ENCODE results near the gene SRRM1. TPM values are rescaled to one million over a fixed set of nuclear protein-coding genes. Genes with fewer than 3 reads are reported as not detected.

SRRM1 gene
- polyA plus RNA-seq, 3 donors, result 55.9 to 106 (median 75.9) TPM

- Histone ChIP-seq H2AFZ (ENCODE audit: insufficient read depth, low read depth, low read length, poor library complexity, severe bottlenecking) (no peak overlapping the region), H3K4me1 (ENCODE audit: control insufficient read depth in 1 of 2, insufficient read depth in 2 of 2, low read length in 2 of 2) (no peaks in the 10 kb centered on the region), H3K27me3 (ENCODE audit: control insufficient read depth in 2 of 2, insufficient read depth in 2 of 2, low read length in 2 of 2) (peaks cover 0 to 9% of the 10 kb centered on the region in 2 donors), H3K79me2 (ENCODE audit: insufficient read depth, low read length) (no peaks in the 10 kb centered on the region), H3K9me3 (replicated peaks in 1 of 2; ENCODE audit: control insufficient read depth in 1 of 2, insufficient read depth in 1 of 2, low read length in 2 of 2) (no peaks in the 10 kb centered on the region), H3K4me3 (replicated peaks in 1 of 3; ENCODE audit: low read depth in 2 of 3, low read length in 3 of 3) (no peak overlapping the region), H4K20me1 (ENCODE audit: insufficient read depth, low read length) (no peaks in the 10 kb centered on the region), H3K36me3 (replicated peaks in 1 of 2; ENCODE audit: control insufficient read depth in 1 of 2, insufficient read depth in 2 of 2, low read length in 2 of 2) (no peaks in the 10 kb centered on the region), H3K9ac (ENCODE audit: insufficient read depth, low read length, poor library complexity, severe bottlenecking) (no peak overlapping the region), H3K27ac (ENCODE audit: low read depth in 1 of 2, low read length in 2 of 2) (no peak overlapping the region), H3K4me2 (replicated peaks; ENCODE audit: extremely low read depth, low read length, poor library complexity, severe bottlenecking) (no peak overlapping the region)
- H3K27me3 Mint-ChIP-seq (ENCODE audit: low read depth in 3 of 3), result peaks cover 5 to 16% (median 14%) of the 10 kb centered on the region in 3 donors
- DNase-seq, result no peak
- TF ChIP-seq CTCF (IDR thresholded peaks at IDR 0.05), result no peak
- no peak overlapping the region for H3K27ac Mint-ChIP-seq
- no peaks in the 10 kb centered on the region for H3K4me1 Mint-ChIP-seq
- H3K4me3 Mint-ChIP-seq, result no peak overlapping the region
- no peaks in the 10 kb centered on the region for H3K36me3 Mint-ChIP-seq
- WGBS (ENCODE audit: insufficient coverage), result 94% methylated on average over 5 of the region's 5 CpGs
- intact Hi-C loops (cut with micrococcal nuclease), result no loop called here
- peaks cover 0 to 3% (median 0%) of the 10 kb centered on the region in 7 donors for H3K9me3 Mint-ChIP-seq
These were observed 23.7 kb upstream of the SRRM1 start for GRCh38 chr1:24619376-24619775.

- no peaks in the 10 kb centered on the region for H3K4me1 Mint-ChIP-seq
- peaks cover 0 to 3% (median under 1%) of the 10 kb centered on the region in 7 donors for H3K9me3 Mint-ChIP-seq
- TF ChIP-seq CTCF (IDR thresholded peaks at IDR 0.05), result no peak
- H3K79me2 ChIP-seq (ENCODE audit: insufficient read depth, low read length), result no peaks in the 10 kb centered on the region
- no peak overlapping the region for H3K9ac ChIP-seq (ENCODE audit: insufficient read depth, low read length, poor library complexity, severe bottlenecking)
- no peaks in the 10 kb centered on the region for H3K36me3 Mint-ChIP-seq
- intact Hi-C loops (cut with micrococcal nuclease), result no loop called here
- H3K4me3 ChIP-seq (replicated peaks in 1 of 3; ENCODE audit: low read depth in 2 of 3, low read length in 3 of 3), result no peak overlapping the region
- no peaks in the 10 kb centered on the region for H4K20me1 ChIP-seq (ENCODE audit: insufficient read depth, low read length)
- no peaks in the 10 kb centered on the region for H3K9me3 ChIP-seq (replicated peaks in 1 of 2; ENCODE audit: control insufficient read depth in 1 of 2, insufficient read depth in 1 of 2, low read length in 2 of 2)
- WGBS (ENCODE audit: insufficient coverage), result 90% methylated on average over 1 of the region's 5 CpGs
- no peak overlapping the region for H2AFZ ChIP-seq (ENCODE audit: insufficient read depth, low read depth, low read length, poor library complexity, severe bottlenecking)
- no peak overlapping the region for H3K27ac ChIP-seq (ENCODE audit: low read depth in 1 of 2, low read length in 2 of 2)
- no peak overlapping the region for H3K4me2 ChIP-seq (replicated peaks; ENCODE audit: extremely low read depth, low read length, poor library complexity, severe bottlenecking)
- no peaks in the 10 kb centered on the region for H3K36me3 ChIP-seq (replicated peaks in 1 of 2; ENCODE audit: control insufficient read depth in 1 of 2, insufficient read depth in 2 of 2, low read length in 2 of 2)
- H3K27me3 ChIP-seq (ENCODE audit: control insufficient read depth in 2 of 2, insufficient read depth in 2 of 2, low read length in 2 of 2), result peaks cover 0 to 9% of the 10 kb centered on the region in 2 donors
- no peak overlapping the region for H3K4me3 Mint-ChIP-seq
- H3K27ac Mint-ChIP-seq, result no peak overlapping the region
- H3K4me1 ChIP-seq (ENCODE audit: control insufficient read depth in 1 of 2, insufficient read depth in 2 of 2, low read length in 2 of 2), result no peaks in the 10 kb centered on the region
- no peak for DNase-seq
- peaks cover 5 to 15% (median 14%) of the 10 kb centered on the region in 3 donors for H3K27me3 Mint-ChIP-seq (ENCODE audit: low read depth in 3 of 3)
These were observed 22.4 kb upstream of the SRRM1 start for GRCh38 chr1:24620678-24621077.
